Measurements from ENCODE around the gene ACAP2.
A peak's percentile ranks its signal among the peaks of the same experiment; 100 is the strongest.
"Not testable (repeated sequence)": the region's sequence is repeated elsewhere in the genome, so short reads cannot be mapped to it uniquely, and the experiment has no call there.

Gene ACAP2

GRCh38 chr3:195385526-195385925 is 57.3 kb downstream of the ACAP2 start:
- in situ Hi-C loops (cut with HindIII; ENCODE audit: low pct_ligation_motif_present, low sequenced_read_pairs), result no loop called here
- no peaks in the 10 kb centered on the region for H3K27me3 ChIP-seq (replicated peaks)

GRCh38 chr3:195384952-195385351 is 57.9 kb downstream of the ACAP2 start:
- Histone ChIP-seq H3K4me3 (ENCODE audit: low read depth, low read length) (no peak overlapping the region), H3K27ac (no peak overlapping the region), H3K36me3 (replicated peaks) (no peaks in the 10 kb centered on the region), H3K27me3 (replicated peaks) (no peaks in the 10 kb centered on the region)
- TF ChIP-seq CTCF (IDR thresholded peaks at IDR 0.05; ENCODE audit: low read depth, low read length, missing control alignments), result no peak
- DNase-seq, result no peak
- in situ Hi-C loops (cut with HindIII; ENCODE audit: low pct_ligation_motif_present, low sequenced_read_pairs), result no loop called here

More at GRCh38 chr3:195385526-195385925, 57.3 kb downstream of the ACAP2 start:
- H3K36me3 ChIP-seq (replicated peaks), result no peaks in the 10 kb centered on the region
- H3K27ac ChIP-seq, result no peak overlapping the region
- DNase-seq, result peak; percentile 11
- H3K4me3 ChIP-seq (ENCODE audit: low read depth, low read length), result no peak overlapping the region
- TF ChIP-seq CTCF (IDR thresholded peaks at IDR 0.05; ENCODE audit: low read depth, low read length, missing control alignments), result no peak

- Histone ChIP-seq H3K4me3 (ENCODE audit: low read depth, low read length) (no peak overlapping the region), H3K36me3 (replicated peaks) (peaks cover 4% of the 10 kb centered on the region), H3K27me3 (replicated peaks) (no peaks in the 10 kb centered on the region), H3K27ac (no peak overlapping the region)
- in situ Hi-C loops (cut with HindIII; ENCODE audit: low pct_ligation_motif_present, low sequenced_read_pairs), result no loop called here
- no peak for DNase-seq
- no peak for TF ChIP-seq CTCF (IDR thresholded peaks at IDR 0.05; ENCODE audit: low read depth, low read length, missing control alignments)
Measured at GRCh38 chr3:195372220-195372619, 70.6 kb downstream of the ACAP2 start.

GRCh38 chr3:195366200-195366925 is 76.5 kb downstream of the ACAP2 start:
- TF ChIP-seq CTCF (IDR thresholded peaks at IDR 0.05; ENCODE audit: low read depth, low read length, missing control alignments), result no peak
- in situ Hi-C loops (cut with HindIII; ENCODE audit: low pct_ligation_motif_present, low sequenced_read_pairs), result no loop called here
- Histone ChIP-seq H3K36me3 (replicated peaks) (peaks cover 4% of the 10 kb centered on the region), H3K4me3 (ENCODE audit: low read depth, low read length) (no peak overlapping the region), H3K27me3 (replicated peaks) (no peaks in the 10 kb centered on the region), H3K27ac (no peak overlapping the region)
- no peak for DNase-seq

- Histone ChIP-seq H3K27ac (no peak overlapping the region), H3K4me3 (ENCODE audit: low read depth, low read length) (no peak overlapping the region), H3K27me3 (replicated peaks) (no peaks in the 10 kb centered on the region), H3K36me3 (replicated peaks) (peaks cover 4% of the 10 kb centered on the region)
- in situ Hi-C loops (cut with HindIII; ENCODE audit: low pct_ligation_motif_present, low sequenced_read_pairs), result no loop called here
- DNase-seq, result no peak
- no peak for TF ChIP-seq CTCF (IDR thresholded peaks at IDR 0.05; ENCODE audit: low read depth, low read length, missing control alignments)
Measured at GRCh38 chr3:195365371-195365770, 77.4 kb downstream of the ACAP2 start.

GRCh38 chr3:195357797-195358196 is 85.0 kb downstream of the ACAP2 start:
- H3K36me3 ChIP-seq (replicated peaks); H3K27ac ChIP-seq; H3K27me3 ChIP-seq (replicated peaks); H3K4me3 ChIP-seq (ENCODE audit: low read depth, low read length); in situ Hi-C loops (cut with HindIII; ENCODE audit: low pct_ligation_motif_present, low sequenced_read_pairs); DNase-seq: not testable (repeated sequence)
